Bronchial epithelial cell (primary cell): ENCODE results near the gene BACH1. TPM values are rescaled to one million over a fixed set of nuclear protein-coding genes. Genes with fewer than 3 reads are reported as not detected.
A peak's percentile ranks its signal among the peaks of the same experiment; 100 is the strongest.

Experiments
- DNase-seq: peaks from one replicate; pipeline ENCODE4 v3.0.0-alpha.2; 2010; ENCODE audit warnings: low read depth
- FAIRE-seq: peaks from 2 replicates; lab custom pipeline; 2011; peaks lifted over from hg19 to GRCh38; lab: Jason Lieb, UNC
- H3K27me3 ChIP-seq: 2 replicates; pipeline ENCODE4 v1.5.1; 2011; ENCODE audit warnings: low read length; ENCODE audit not compliant: control insufficient read depth, insufficient read depth
- H3K36me3 ChIP-seq: 2 replicates; pipeline ENCODE4 v1.5.1; 2011; ENCODE audit warnings: low read length; ENCODE audit not compliant: control insufficient read depth, insufficient read depth
- H3K4me3 ChIP-seq: 2 replicates; pipeline ENCODE4 v1.5.1; 2011; ENCODE audit warnings: mild to moderate bottlenecking, low read depth, low read length, control low read depth
- total RNA-seq: library from RNA; depleted of rRNA; stranded (reverse); fragments of >200 nt; gene quantifications from 2 replicates; pipeline ENCODE4 v1.2.1, GENCODE V29; 2014
- TF ChIP-seq, protein P1 (sequence below): IDR thresholded peaks from 2 replicates; pipeline ENCODE4 v1.5.1; 2011; ENCODE audit warnings: mild to moderate bottlenecking, moderate library complexity, low read length, control low read depth, inconsistent platforms; ENCODE audit not compliant: insufficient read depth, severe bottlenecking

BACH1 gene
- total RNA-seq, 1 donor from 2014 or later: 97.7 TPM

DNA sequence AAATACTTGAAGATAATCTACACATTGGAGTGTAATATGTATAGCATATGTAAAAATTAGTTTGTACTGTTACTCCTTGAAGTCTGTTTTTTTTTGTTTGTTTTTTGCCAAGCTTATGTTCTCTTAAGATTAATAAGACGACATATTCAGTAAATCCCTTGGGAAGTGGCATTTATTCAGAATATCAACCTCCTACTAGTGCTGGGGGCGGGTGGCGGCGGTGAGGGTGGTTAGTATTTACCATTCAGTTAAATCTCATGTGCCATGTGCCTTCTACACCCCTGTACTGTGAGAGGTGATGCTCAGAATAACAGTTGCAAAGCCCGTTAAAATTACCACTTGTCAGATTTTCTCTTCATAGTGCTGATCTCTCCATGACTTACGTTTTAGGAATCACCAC, 3.0 kb downstream of the BACH1 start:
- DNase-seq: no peak
- no peak for FAIRE-seq
- Histone ChIP-seq H3K36me3 (peaks cover 2% of the 10 kb centered on the region), H3K27me3 (no peaks in the 10 kb centered on the region), H3K4me3 (no peak overlapping the region)
- TF ChIP-seq, protein P1, sequence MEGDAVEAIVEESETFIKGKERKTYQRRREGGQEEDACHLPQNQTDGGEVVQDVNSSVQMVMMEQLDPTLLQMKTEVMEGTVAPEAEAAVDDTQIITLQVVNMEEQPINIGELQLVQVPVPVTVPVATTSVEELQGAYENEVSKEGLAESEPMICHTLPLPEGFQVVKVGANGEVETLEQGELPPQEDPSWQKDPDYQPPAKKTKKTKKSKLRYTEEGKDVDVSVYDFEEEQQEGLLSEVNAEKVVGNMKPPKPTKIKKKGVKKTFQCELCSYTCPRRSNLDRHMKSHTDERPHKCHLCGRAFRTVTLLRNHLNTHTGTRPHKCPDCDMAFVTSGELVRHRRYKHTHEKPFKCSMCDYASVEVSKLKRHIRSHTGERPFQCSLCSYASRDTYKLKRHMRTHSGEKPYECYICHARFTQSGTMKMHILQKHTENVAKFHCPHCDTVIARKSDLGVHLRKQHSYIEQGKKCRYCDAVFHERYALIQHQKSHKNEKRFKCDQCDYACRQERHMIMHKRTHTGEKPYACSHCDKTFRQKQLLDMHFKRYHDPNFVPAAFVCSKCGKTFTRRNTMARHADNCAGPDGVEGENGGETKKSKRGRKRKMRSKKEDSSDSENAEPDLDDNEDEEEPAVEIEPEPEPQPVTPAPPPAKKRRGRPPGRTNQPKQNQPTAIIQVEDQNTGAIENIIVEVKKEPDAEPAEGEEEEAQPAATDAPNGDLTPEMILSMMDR: no peak

DNA sequence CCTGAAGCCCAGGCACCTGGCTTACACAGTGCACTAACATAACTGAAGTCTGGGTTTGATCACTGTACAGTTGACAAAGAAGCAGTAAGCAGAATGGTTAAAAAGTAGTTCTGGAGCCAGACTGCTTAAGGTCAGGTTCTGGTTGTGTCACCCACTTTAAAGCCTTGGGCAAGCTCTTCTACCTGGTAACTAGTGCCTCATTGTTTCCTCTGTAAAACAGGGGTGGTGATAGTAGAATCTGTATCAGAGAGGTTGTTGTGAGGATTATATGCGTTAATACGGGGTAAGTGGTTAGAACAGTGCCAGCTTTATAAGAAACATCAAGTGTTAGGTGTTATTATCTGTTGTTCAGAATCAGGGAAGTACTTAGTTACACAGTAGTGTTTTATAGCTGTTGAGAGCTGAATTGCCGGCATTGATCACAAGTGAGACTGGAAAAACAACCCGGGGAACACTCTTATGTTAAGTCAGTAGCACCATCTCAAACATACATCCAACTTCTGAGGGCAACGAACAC, 3.7 kb downstream of the BACH1 start:
- Histone ChIP-seq H3K36me3 (peaks cover 2% of the 10 kb centered on the region), H3K4me3 (no peak overlapping the region), H3K27me3 (no peaks in the 10 kb centered on the region)
- FAIRE-seq (no peak), DNase-seq (peak; percentile 32)
- TF ChIP-seq, protein P1: no peak

DNA sequence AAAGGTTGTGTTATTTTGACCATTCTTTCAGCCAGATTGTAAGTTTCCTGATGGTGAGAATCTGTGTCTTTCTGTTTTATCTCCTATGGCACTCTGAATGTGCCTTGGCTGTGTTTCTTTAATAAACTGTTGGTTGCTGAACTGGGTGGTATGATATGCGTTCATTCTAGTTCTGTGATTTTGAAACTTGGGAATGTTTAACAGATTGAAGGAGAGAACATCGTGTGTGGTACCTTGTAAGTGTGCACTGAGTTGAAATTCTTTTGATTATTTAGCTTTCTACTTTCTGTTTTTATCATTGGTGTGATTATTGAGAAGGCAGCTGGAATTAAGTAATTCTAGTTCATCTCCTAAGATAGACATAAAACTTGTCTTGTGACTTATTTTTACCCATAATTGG, 4.6 kb downstream of the BACH1 start:
- H3K36me3 ChIP-seq: peaks cover 2% of the 10 kb centered on the region
- H3K4me3 ChIP-seq: no peak overlapping the region
- no peaks in the 10 kb centered on the region for H3K27me3 ChIP-seq
- DNase-seq (no peak), FAIRE-seq (no peak)
- TF ChIP-seq, protein P1: no peak

DNA sequence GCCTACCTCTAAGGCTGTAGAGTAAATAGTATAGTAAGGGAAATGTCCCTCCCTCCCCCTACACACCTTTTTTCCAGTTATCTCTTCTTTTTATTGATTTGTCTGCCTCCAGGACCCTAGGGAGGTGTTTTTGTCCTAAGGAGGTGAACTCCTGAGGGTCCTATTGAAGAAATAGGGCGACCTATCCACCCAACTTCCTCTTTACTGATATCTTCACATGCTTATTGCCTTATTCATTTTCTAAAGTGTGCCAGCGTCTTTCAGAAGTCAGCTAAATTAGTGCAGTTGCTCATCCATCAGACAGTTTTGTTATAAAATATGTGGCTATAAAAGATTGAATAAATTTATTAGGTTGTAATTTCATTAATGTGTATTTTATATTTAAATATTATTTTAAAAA, 5.9 kb downstream of the BACH1 start:
- Histone ChIP-seq H3K36me3 (peaks cover 2% of the 10 kb centered on the region), H3K27me3 (no peaks in the 10 kb centered on the region), H3K4me3 (no peak overlapping the region)
- TF ChIP-seq, protein P1: no peak
- DNase-seq: no peak
- no peak for FAIRE-seq

DNA sequence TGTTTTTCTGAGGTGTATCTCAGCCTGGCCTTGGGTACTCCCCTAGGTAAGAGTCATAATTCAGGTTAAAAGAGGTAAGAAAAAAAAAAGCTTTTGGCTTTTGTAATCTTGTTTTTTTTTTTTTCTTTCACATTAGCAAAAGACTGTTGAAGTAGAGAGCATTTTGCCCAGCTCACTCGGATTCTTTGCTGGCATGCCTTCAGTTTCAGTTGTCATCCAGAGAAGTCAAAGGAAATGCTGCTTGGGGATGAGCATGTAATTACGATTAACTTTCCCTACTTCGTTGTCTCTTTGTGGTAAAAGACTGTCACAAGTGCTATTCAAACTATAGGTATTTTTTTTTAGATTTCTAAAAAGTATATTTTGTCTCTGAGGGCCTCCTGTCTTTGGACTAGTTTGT, 6.3 kb downstream of the BACH1 start:
- H3K4me3 ChIP-seq: no peak overlapping the region

More for the DNA sequence above, 6.3 kb downstream of the BACH1 start:
- Histone ChIP-seq H3K36me3 (peaks cover 2% of the 10 kb centered on the region), H3K27me3 (no peaks in the 10 kb centered on the region)
- FAIRE-seq: no peak
- DNase-seq: no peak
- TF ChIP-seq, protein P1: no peak
